ENCODE measurements around the gene SOCS2. TPM values are rescaled to one million over a fixed set of nuclear protein-coding genes. Genes with fewer than 3 reads are reported as not detected.
"Not testable (repeated sequence)": the region's sequence is repeated elsewhere in the genome, so short reads cannot be mapped to it uniquely, and the experiment has no call there.

Gene SOCS2
- total RNA-seq, 2 donors from 2014 or later = 125 to 273 TPM

- 18% methylated on average over 2 of the region's 2 CpGs for WGBS
- Histone ChIP-seq H3K27ac (peak overlapping the region; percentile 58 to 64), H3K36me3 (no peaks in the 10 kb centered on the region), H3K27me3 (replicated peaks; ENCODE audit: insufficient read depth) (no peaks in the 10 kb centered on the region), H3K9me3 (no peaks in the 10 kb centered on the region), H3K4me1 (replicated peaks) (no peaks in the 10 kb centered on the region), H3K4me3 (no peak overlapping the region)
- DNase-seq (ENCODE audit: low spot score) = no peak
- TF ChIP-seq POLR2A (IDR thresholded peaks at IDR 0.05) (no peak), POLR2AphosphoS5 (IDR thresholded peaks at IDR 0.05) (peak; percentile 55), CTCF (IDR thresholded peaks at IDR 0.05) (no peak)
- intact Hi-C loops (cut with DNase I) = no loop called here
Measured at GRCh38 chr12:93624595-93625294, 52.3 kb downstream of the SOCS2 start.

GRCh38 chr12:93625295-93625645 is 52.8 kb downstream of the SOCS2 start:
- WGBS = 61% methylated on average over 8 of the region's 8 CpGs
- intact Hi-C loops (cut with DNase I); H3K27me3 ChIP-seq (replicated peaks; ENCODE audit: insufficient read depth); H3K36me3 ChIP-seq; H3K4me3 ChIP-seq; DNase-seq (ENCODE audit: low spot score); H3K4me1 ChIP-seq (replicated peaks); H3K9me3 ChIP-seq: not testable (repeated sequence)
- peak overlapping the region; percentile 52 to 58 for H3K27ac ChIP-seq

- H3K27me3 ChIP-seq (replicated peaks; ENCODE audit: insufficient read depth) = no peaks in the 10 kb centered on the region
- TF ChIP-seq CTCF (IDR thresholded peaks at IDR 0.05) (no peak), POLR2AphosphoS5 (IDR thresholded peaks at IDR 0.05) (no peak)
- H3K4me1 ChIP-seq (replicated peaks) = no peaks in the 10 kb centered on the region
- H3K36me3 ChIP-seq = no peaks in the 10 kb centered on the region
- intact Hi-C loops (cut with DNase I) = no loop called here
- H3K27ac ChIP-seq = no peak overlapping the region
- H3K9me3 ChIP-seq = no peaks in the 10 kb centered on the region
- H3K4me3 ChIP-seq = no peak overlapping the region
- 80% methylated on average over 4 of the region's 4 CpGs for WGBS
- no peak for DNase-seq (ENCODE audit: low spot score)
Measured at GRCh38 chr12:93626160-93626559, 53.7 kb downstream of the SOCS2 start.

Other genes starting within 250 kb of the SOCS2 start
- gene NUDT4, start 194.8 kb upstream of the SOCS2 start, total RNA-seq = 100 to 1,000 TPM; 138 to 241 TPM
- gene UBE2N, start 130.7 kb upstream of the SOCS2 start, total RNA-seq = 10 to 100 TPM; 49.0 to 71.5 TPM
- 10 to 100 TPM; 39.8 to 64.9 TPM for gene MRPL42, start 105.2 kb upstream of the SOCS2 start, total RNA-seq
- 10 to 100 TPM; 38.9 to 42.4 TPM for gene CRADD, start 104.7 kb downstream of the SOCS2 start, total RNA-seq